SIG-M5 treated with dmso at 0.1 percent for 504 hours (cell line): Measurements from ENCODE around the gene ATL2.

Experiments used
- DNase-seq: peaks from one replicate; lab custom pipeline; 2025; ENCODE audit not compliant: unreplicated experiment; lab: John Stamatoyannopoulos, UW

ATL2 gene

GRCh38 chr2:38251940-38252339 lies 125.1 kb downstream of the ATL2 start:
- no peak for DNase-seq

- no peak for DNase-seq
Measured at GRCh38 chr2:38248707-38249106, 128.4 kb downstream of the ATL2 start.

GRCh38 chr2:38248255-38248654 lies 128.8 kb downstream of the ATL2 start:
- DNase-seq = no peak

GRCh38 chr2:38246105-38246504 lies 131.0 kb downstream of the ATL2 start:
- no peak for DNase-seq

- DNase-seq = no peak
Measured at GRCh38 chr2:38245114-38245641, 131.9 kb downstream of the ATL2 start.

- no peak for DNase-seq
Measured at GRCh38 chr2:38244301-38244700, 132.8 kb downstream of the ATL2 start.
